Left renal pelvis (tissue), 4 donors: Measurements from ENCODE around the gene TCF23. TPM values are rescaled to one million over a fixed set of nuclear protein-coding genes. Genes with fewer than 3 reads are reported as not detected.
"Not testable (repeated sequence)": the region's sequence is repeated elsewhere in the genome, so short reads cannot be mapped to it uniquely, and the experiment has no call there.

Experiments used
- DNase-seq, 4 donors: peaks; one replicate each; pipeline ENCODE4 v3.0.0-alpha.2; 2013; ENCODE audit warnings: low read depth in 4 of 4, low spot score in 3 of 4
- polyA plus RNA-seq, 4 donors: library from polyadenylated mRNA; unstranded; fragments of 120-200 nt; gene quantifications; one replicate each; pipeline ENCODE4 v1.2.1, GENCODE V29; 2013; ENCODE audit not compliant: insufficient read length in 4 of 4

TCF23 gene
- 1 to 10 TPM in 1 of 4 donors, under 1 TPM in 3; 0.59 to 3.2 (median 0.75) TPM for polyA plus RNA-seq

DNA sequence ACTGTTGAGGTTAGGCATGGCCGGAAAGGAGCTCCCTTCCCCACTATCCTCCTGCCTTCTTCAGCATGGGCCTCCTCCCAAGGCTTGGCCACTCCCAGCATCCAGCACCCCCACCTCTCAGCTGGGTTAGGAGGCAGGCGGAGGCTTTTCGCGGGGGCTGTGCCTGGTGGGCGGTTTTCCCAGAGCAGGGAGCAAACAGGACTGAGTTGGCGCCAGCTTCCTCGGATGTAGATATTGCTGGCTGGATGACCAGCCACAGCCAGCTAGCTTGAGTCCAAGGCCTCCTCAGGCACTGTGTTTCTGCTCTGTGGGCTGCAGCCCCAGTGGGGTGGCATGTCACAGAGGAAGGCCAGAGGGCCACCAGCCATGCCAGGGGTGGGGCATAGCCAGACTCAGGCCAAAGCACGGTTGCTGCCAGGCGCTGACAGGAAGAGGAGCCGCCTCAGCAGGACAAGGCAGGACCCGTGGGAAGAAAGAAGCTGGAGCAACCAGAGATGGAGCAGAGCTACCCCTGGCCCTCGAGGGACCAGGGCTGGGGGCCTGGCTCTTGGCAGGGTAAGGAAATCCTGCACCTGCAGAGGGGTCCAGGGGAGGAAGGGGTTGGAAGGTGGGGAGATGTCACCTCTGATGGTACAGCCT, at the start of gene TCF23:
Gene TCF23, plus strand, starts transcription at position 204 of the 639 bp plus-strand sequence. Its CDS starts 130 bp downstream, at position 334.
- peak in 1 of 4 donors; percentile 14 for DNase-seq

DNA sequence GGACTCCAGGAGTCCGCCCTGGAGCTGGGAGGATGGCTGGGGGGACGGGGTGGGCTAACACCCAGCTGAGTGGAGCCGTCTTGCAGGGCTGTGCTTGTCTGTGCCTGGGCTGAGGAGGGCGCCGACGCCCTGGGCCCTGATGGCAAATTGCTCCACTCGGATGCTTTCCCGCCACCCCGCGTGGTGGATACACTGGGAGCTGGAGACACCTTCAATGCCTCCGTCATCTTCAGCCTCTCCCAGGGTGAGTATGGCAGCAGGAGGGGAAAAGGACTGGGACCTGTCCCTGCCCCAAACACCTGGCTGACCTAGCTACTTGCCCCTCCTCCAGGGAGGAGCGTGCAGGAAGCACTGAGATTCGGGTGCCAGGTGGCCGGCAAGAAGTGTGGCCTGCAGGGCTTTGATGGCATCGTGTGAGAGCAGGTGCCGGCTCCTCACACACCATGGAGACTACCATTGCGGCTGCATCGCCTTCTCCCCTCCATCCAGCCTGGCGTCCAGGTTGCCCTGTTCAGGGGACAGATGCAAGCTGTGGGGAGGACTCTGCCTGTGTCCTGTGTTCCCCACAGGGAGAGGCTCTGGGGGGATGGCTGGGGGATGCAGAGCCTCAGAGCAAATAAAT, 49.4 kb upstream of the TCF23 start:
- DNase-seq = no peak

DNA sequence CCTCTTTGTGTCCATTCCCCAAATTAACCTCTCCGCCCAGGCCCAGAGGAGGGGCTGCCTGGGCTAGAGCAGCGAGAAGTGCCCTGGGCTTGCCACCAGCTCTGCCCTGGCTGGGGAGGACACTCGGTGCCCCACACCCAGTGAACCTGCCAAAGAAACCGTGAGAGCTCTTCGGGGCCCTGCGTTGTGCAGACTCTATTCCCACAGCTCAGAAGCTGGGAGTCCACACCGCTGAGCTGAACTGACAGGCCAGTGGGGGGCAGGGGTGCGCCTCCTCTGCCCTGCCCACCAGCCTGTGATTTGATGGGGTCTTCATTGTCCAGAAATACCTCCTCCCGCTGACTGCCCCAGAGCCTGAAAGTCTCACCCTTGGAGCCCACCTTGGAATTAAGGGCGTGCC, 48.8 kb upstream of the TCF23 start:
- DNase-seq = no peak

DNA sequence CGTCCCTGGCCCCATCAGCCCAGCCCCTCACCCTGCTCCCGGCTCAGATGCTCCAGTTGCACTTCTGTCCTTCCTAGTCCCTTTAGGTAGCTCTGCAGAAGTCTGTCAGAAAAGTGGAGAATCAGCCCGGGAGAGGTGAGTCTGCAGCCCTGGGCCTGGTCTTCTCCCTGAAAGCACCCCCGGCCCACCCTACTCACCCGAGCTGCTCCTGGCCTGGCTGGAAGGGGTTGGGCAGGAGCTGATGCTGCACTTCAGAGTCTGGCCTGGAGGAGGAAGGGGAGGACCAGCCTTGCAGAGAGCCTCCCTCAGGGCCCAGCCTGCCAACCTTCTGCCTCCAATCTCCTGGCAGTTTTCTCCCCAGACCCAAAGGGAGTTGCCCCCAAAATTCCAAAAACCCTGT, 46.5 kb upstream of the TCF23 start:
- no peak for DNase-seq

DNA sequence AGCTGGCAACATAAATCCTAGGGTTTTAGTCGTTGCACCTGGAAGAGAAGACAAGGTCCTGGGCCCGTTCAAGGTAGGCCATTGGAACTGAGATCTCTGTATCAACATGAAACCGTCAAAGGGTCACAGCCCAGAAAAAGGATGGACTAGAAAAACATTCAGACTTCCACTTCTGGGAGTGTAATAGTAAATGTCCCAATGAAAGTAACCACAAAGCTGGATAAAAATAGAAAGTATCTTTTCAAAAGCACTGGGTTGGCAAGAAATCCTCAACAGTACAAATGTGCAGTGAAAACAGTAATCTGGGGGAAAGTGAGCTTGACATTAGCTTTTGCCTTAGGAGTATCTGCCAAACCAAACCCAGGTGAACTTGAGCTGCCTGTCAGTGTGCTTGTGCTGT, 42.8 kb upstream of the TCF23 start:
- DNase-seq = no peak

DNA sequence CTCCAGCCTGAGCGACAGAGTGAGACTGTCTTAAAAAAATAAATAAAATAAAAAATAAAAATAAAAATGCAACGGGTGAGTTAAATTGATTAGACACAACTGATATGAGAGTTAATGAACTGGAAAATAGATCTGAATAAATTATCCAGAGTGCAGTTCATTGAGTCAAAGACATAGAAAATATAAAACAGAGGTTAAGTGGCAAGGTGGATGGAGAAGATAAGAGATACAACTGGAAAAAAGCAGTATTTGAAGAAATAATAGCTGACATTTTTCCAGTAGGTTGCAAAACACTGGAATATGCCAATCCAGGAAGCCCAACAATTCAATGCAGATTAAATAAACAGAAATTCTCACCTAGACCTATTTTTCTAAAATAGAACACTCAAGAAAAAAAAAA, 40.6 kb upstream of the TCF23 start:
- DNase-seq = no peak

DNA sequence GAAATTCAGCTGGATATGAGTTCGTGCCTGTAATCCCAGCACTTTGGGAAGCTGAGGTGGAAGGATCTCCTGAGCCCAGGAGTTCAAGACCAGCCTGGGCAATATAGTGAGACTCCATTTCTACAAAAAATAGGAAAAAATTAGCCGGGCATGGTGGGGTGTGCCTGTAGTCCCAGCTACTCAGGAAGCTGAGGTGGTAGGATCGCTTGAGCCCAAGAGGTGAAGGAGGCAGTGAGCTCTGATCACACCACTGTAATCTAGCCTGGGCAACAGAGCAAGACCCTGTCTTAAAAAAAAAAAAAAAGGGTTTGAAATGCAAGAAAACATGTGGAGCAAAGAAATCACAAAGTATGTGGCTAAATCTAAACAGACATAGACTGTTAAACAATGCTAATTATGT, 39.7 kb upstream of the TCF23 start:
- DNase-seq = no peak

DNA sequence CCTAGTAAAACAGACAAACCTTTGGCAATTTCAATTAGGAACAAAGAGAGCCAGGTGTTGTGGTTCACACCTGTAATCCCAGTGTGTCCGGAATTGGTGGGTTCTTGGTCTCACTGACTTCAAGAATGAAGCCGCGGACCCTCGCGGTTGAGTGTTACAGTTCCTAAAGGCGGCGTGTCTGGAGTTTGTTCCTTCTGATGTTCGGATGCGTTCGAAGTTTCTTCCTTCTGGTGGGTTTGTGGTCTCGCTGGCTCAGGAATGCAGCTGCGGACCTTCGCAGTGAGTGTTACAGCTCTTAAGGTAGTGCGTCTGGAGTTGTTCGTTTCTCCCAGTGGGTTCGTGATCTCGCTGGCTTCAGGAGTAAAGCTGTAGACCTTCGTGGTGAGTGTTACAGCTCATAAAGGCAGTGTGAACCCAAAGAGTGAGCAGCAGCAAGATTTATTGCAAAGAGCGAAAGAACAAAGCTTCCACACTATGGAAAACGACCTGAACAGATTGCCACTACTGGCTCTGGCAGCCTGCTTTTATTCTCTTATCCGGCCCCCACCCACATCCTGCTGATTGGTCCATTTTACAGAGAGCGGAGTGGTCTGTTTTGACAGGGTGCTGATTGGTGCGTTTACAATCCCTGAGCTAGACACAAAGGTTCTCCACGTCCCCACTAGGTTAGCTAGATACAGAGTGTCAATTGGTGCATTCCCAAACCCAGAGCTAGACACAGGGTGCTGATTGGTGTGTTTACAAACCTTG, 38.0 kb upstream of the TCF23 start:
- DNase-seq = not testable (repeated sequence)

DNA sequence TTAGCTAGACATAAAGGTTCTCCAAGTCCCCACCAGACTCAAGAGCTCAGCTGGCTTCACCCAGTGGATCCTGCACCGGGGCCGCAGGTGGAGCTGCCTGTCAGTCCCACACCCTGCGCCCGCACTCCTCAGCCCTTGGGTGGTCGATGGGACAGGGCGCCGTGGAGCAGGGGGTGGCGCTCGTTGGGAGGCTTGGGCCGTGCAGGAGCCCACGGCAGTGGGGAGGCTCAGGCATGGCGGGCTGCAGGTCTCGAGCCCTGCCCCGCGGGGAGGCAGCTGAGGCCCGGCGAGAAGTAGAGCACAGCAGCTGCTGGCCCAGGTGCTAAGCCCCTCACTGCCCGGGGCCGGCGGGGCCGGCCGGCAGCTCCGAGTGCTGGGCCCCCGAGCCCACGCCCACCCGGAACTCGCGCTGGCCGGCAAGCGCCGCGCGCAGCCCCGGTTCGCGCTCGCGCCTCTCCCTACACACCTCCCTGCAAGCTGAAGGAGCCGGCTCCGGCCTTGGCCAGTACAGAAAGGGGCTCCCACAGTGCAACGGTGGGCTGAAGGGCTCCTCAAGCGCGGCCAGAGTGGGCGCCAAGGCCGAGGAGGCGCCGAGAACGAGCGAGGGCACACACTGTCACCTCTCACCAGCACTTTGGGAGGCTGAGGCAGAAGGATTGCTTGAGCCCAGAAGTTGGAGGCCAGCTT, 37.3 kb upstream of the TCF23 start:
- DNase-seq = not testable (repeated sequence)

DNA sequence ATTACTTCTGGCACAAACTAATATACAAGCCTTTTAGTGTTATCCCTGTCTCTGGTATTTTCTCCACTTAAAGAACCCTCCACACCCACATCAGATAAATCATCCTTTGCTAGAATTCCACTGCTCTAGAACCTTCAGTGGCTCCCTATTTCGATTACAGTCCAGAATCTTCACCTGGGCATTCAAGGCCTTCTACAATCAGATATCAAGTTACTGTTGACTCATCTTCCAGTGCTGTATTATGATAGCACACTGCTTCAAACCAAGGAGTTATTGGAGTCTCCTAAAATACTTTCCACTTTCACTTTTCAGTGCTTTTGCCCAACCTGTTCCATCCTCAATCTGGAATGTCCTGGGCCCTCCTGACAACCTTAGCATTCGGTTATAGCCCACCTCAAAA, 33.3 kb upstream of the TCF23 start:
- no peak for DNase-seq

DNA sequence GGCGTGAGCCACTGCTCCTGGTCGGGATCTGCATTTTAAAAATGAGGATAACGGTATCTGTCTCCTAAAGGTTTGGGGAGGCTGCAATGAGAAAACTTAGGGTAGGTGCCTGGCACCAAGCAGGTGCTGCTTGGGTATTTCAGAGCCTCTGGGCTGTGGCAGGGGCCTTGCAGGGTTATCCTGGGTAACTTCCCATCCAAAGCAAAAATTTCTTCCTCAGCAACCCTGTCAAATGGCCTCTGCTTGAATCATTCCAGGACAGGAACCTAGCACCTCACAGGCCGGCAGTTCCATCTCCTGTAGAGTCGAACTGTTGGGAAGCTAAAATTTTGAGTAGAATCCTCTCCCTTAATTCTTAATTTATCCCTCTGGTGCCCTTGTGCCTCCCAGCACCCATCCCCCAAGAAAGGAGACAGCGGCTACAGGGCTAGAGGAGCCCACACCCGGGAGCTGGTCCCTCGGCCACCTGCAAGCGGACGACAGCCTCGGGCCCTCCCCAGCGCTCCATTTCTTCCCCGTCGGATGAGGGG, 30.7 kb upstream of the TCF23 start:
- no peak for DNase-seq

DNA sequence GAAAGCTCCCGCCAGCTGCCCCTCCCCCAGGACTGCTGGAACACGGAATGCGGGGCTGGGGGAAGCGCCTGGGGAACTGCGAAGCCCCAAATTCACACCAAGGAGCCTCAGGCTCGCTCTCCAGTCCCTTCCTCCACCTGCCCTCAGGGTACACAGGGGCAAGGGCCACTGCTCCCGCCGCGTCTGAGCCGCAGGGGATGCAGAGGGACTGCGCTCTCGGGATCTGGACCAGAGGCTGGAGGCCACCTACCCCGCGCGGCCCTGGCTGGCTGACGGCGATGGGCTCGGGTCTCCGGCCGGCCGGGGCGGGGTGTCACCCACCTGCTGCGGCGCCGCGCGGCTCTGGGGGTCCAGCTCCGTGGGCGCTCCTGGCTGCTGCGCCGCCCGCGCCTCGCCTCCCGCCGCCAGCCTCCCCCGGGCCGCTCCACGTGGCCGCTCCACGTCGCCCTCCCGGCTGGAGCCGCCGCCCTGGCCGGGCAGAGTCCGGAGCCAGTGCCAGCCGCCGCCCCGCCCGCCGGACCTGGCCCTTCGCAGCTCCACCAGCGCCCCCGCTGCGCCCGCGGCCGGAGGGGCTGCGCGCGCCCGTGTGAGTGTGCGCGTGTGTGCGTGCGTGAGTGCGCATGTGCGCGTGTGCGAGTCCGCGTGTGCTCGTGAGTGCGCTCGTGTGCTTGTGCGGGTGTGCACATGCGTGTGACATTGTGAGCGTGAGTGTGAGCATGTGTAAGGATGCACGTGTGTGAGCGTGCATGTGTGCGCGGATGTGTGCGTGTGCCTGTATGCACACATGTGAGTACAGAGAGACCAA, 30.1 kb upstream of the TCF23 start, which contains the start of gene CGREF1:
Gene CGREF1, minus strand, starts transcription at position 604 of the 805 bp plus-strand sequence. CDS start 14,762 bp downstream, outside the sequence.
- no peak for DNase-seq

DNA sequence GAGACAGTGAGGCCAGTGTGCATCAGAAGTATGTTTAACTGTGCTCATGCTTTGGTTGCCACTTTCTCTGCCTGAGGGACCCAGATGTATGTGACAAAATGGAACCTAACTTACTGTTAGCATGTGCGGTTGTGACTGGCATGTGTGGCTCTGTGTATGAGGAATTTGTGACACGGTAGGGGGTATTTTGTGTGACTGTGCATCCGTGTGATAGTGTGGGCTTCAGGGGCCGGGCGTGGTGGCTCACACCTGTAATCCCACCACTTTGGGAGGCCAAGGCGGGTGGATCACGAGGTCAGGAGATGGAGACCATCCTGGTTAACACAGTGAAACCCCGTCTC, 29.5 kb upstream of the TCF23 start:
- DNase-seq = not testable (repeated sequence)

DNA sequence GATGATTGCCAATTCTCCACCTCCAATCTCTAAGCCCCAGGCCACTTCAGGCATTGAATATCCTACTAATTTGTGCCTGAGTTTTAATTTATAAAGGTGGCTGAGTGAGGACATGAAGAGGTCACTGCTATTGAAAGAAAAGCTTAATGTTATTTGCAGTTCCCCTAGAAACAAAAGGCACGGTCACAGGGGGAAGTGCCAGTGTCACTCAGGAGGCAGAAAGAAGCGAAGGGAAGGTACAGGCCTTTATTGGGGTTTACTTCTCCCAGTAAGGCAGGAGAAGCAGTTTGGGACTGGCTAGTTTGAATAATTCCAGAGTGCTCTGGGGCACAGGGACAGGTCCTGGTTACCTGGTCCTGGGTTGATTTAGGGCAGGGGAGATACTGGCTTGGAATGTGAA, 26.9 kb upstream of the TCF23 start:
- no peak for DNase-seq

DNA sequence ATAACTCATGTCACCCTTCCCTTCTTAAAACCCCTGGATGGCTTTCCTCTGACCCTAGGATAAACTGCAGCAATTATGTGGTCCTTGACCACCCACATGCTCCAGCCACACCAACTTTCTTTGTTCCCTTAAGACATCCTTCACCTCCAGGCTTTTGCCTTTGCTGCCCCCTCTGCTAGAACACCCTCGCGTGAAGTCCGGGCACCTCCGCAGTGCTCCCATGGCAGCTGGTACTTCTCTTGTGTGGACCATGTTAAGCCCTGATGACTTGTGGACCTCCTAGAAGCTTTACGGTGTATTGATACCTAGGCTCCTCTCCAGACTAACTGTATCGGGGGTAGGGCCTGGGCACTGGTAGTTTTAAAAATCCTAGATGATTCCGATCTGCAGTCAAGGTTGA, 26.0 kb upstream of the TCF23 start:
- DNase-seq = no peak

DNA sequence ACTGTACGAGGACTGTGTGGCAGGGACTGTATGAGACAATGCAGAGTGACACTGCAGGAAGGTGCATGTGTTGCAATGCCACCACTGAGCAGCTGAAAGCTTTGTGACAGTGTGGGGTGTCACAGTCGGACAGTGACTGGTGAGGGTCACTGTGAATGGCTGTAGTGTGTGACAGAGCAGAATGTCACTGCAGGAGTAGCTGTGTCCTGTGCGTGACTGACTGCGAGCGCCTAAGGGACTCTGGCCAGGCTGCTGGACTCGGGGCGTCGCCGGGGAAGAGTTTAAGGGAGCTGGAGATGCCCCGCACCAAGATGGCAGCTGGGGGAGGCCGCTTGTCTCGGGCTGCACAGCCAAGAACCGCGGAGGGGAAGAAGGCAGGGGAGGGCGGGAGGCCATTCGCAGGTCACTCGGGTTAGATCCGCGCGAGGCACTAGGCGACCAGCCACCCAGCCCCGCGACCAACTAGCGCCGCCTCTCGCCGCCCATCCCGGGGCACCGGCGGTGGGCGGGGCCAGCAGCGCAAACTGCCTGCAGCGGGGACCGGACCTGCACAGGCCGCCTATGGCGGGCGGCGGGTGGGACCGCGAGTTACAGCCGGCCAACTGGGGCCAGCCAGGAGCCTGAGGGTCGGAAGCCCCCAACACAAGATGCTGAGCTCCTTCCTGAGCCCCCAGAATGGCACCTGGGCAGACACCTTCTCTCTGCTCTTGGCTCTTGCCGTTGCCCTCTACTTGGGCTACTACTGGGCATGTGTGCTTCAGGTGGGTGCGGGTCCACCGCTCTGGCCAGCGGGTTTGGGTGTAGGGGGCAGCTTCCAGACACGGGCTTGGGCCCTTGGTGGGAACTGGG, 25.3 kb upstream of the TCF23 start, which contains the start of gene ABHD1:
Gene ABHD1, plus strand, starts transcription at position 514 of the 849 bp plus-strand sequence. Its CDS starts 134 bp downstream, at position 648.
- DNase-seq = no peak

DNA sequence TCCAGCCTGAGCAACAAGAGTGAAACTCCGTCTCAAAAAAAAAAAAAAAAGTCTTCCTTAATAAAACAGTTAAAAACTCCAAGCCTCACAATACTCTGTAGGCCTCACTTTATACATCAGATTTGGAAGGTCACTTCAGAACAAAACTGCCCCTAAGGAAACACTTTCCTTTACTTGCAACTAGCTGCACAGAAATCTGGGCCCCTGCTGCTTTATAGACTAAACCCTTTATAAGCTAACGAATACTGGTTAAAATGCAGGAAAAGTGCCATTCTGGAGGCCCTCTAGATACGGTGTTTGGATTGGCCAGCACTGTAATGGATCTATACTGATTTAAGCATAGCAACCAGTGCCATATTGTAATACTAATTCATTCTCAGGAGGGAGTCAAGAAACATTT, 23.7 kb upstream of the TCF23 start:
- no peak for DNase-seq

DNA sequence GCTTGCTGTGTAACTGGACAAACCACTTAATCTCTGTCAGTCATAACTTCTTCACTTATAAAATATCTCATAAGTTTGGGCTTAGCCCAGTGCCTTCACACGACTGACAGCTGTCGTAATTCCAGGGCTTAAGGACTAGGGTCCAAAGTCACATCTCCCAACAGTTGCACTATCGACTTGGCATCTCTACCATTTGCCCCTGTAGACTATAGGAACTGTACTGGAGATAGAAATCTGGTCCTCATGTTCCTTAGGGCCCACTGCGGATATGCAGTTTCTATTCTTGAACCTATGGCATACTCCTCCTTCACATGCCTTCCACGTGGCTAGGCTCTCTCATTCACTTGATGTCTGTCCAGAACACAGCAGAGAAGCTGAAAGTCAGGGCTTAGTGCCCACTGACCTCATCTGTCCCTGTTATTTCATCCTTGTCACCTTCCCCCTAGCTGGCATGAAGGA, 22.5 kb upstream of the TCF23 start:
- no peak for DNase-seq
